WTC11 (cell line): ENCODE results near the gene PRR14.

Source experiments
- CREB1 ChIP-seq: sonication (generic); formaldehyde crosslinking; IDR thresholded peaks from 2 replicates; pipeline ENCODE4 v1.8.0; 2023; ENCODE audit warnings: mild to moderate bottlenecking, missing genetic modification reagents
- CTCF ChIP-seq: fragments of 200-600 bp; IDR thresholded peaks from 2 replicates; pipeline ENCODE4 v1.8.0; 2022; ENCODE audit warnings: antibody characterized with exemption
- NR2C2 ChIP-seq: sonication (generic); formaldehyde crosslinking; IDR thresholded peaks from 2 replicates; pipeline ENCODE4 v1.8.0; 2022; ENCODE audit warnings: mild to moderate bottlenecking, missing genetic modification reagents
- TF ChIP-seq, protein P1 (sequence below): sonication (generic); formaldehyde crosslinking; IDR thresholded peaks from 2 replicates; pipeline ENCODE4 v1.8.0; 2022; ENCODE audit warnings: mild to moderate bottlenecking, missing genetic modification reagents
- TF ChIP-seq, protein P2 (sequence below): sonication (generic); formaldehyde crosslinking; IDR thresholded peaks from 2 replicates; pipeline ENCODE4 v1.8.0; 2023; ENCODE audit warnings: missing genetic modification reagents, mild to moderate bottlenecking, borderline replicate concordance

DNA sequence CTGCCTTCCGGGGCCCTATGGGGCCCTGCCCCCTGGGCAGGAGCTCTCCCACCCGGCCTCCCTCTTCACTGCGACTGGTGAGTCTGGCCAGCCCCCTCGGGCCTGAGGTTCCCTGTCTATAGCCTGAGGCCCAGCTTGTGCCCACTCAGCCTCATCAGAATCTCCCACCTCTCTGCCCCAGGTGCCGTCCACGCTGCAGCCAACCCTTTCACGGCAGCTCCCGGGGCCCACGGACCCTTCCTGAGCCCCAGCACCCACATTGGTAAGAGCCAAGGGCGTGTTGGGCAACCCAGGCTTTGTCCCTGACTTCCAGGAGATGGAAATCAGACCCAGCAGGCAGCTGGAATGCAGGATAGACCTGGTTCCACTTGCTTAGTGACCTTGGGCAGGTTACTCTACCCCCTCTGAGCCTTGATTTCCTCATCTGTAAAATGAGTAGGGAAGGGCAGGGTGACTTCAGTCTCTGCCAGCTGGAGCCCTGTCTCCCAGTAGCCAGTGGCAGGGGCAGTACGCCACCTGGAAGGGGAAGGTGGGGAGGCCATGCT is 16.7 kb downstream of the PRR14 start:
- no peak for TF ChIP-seq CREB1 (CRISPR knock-in tag)
- TF ChIP-seq, protein P1, sequence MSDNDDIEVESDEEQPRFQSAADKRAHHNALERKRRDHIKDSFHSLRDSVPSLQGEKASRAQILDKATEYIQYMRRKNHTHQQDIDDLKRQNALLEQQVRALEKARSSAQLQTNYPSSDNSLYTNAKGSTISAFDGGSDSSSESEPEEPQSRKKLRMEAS (CRISPR knock-in tag) = no peak
- TF ChIP-seq CTCF = no peak
- no peak for TF ChIP-seq NR2C2 (CRISPR knock-in tag)
- TF ChIP-seq, protein P2, sequence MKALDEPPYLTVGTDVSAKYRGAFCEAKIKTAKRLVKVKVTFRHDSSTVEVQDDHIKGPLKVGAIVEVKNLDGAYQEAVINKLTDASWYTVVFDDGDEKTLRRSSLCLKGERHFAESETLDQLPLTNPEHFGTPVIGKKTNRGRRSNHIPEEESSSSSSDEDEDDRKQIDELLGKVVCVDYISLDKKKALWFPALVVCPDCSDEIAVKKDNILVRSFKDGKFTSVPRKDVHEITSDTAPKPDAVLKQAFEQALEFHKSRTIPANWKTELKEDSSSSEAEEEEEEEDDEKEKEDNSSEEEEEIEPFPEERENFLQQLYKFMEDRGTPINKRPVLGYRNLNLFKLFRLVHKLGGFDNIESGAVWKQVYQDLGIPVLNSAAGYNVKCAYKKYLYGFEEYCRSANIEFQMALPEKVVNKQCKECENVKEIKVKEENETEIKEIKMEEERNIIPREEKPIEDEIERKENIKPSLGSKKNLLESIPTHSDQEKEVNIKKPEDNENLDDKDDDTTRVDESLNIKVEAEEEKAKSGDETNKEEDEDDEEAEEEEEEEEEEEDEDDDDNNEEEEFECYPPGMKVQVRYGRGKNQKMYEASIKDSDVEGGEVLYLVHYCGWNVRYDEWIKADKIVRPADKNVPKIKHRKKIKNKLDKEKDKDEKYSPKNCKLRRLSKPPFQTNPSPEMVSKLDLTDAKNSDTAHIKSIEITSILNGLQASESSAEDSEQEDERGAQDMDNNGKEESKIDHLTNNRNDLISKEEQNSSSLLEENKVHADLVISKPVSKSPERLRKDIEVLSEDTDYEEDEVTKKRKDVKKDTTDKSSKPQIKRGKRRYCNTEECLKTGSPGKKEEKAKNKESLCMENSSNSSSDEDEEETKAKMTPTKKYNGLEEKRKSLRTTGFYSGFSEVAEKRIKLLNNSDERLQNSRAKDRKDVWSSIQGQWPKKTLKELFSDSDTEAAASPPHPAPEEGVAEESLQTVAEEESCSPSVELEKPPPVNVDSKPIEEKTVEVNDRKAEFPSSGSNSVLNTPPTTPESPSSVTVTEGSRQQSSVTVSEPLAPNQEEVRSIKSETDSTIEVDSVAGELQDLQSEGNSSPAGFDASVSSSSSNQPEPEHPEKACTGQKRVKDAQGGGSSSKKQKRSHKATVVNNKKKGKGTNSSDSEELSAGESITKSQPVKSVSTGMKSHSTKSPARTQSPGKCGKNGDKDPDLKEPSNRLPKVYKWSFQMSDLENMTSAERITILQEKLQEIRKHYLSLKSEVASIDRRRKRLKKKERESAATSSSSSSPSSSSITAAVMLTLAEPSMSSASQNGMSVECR = no peak
